ENCODE measurements around the gene TTLL11. TPM values are rescaled to one million over a fixed set of nuclear protein-coding genes. Genes with fewer than 3 reads are reported as not detected.

The TTLL11 gene
- polyA plus RNA-seq, 1 donor (not counting 4 experiments of a cell fraction or from before 2014, with no cell fraction given): 8.0 TPM

DNA sequence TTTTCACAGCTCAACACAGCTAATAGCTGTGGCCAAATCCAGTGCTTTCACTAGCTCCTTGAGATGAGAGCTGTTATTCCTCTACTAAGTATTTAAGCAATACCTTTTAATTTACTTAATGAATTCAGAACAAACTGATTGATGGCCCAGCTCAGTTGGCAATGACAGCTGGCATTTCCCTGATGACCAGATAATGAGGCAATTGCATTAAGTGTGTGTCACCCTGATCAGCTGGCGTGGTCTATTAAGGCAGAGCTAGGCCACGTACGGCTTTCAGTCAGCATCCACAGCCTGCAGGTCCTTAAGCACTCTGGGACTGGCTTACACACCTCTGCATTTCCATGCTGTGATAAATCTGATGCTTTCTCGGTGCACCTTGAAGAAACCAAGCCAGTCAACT is 34.4 kb downstream of the TTLL11 start:
- FAIRE-seq: no peak
- Histone ChIP-seq H3K79me2 (ENCODE audit: control insufficient read depth, insufficient read depth, low read length) (no peaks in the 10 kb centered on the region), H3K27me3 (ENCODE audit: control insufficient read depth, extremely low read depth, insufficient read depth, low read length) (no peaks in the 10 kb centered on the region), H2AFZ (ENCODE audit: control insufficient read depth, low read length) (no peak overlapping the region), H3K9me1 (ENCODE audit: control insufficient read depth, extremely low read depth, insufficient read depth, low read length) (no peaks in the 10 kb centered on the region), H3K9me3 (ENCODE audit: control insufficient read depth, low read depth, low read length) (no peaks in the 10 kb centered on the region), H3K4me1 (ENCODE audit: control insufficient read depth, extremely low read depth, insufficient read depth, low read length) (no peaks in the 10 kb centered on the region), H3K4me3 (ENCODE audit: control insufficient read depth in 2 of 3, extremely low read depth in 1 of 3, insufficient read depth in 2 of 3, low read depth in 1 of 3, low read length in 3 of 3) (no peak overlapping the region), H3K36me3 (ENCODE audit: control insufficient read depth in 2 of 2, extremely low read depth in 1 of 2, insufficient read depth in 2 of 2, low read length in 2 of 2) (no peaks in the 10 kb centered on the region), H3K9ac (ENCODE audit: control insufficient read depth, extremely low read depth, insufficient read depth, low read length) (no peak overlapping the region), H4K20me1 (ENCODE audit: control insufficient read depth, extremely low read depth, insufficient read depth, low read length) (peaks cover 2% of the 10 kb centered on the region), H3K4me2 (ENCODE audit: control insufficient read depth, extremely low read depth, insufficient read depth, low read depth, low read length) (no peak overlapping the region), H3K27ac (ENCODE audit: control insufficient read depth, insufficient read depth, low read length) (no peak overlapping the region)
- dilution Hi-C loops (cut with MboI; ENCODE audit: extremely low pct_ligation_motif_present, low sequenced_read_pairs): no loop called here
- no peak for TF ChIP-seq CTCF (optimal IDR thresholded peaks at IDR 0.05 in 1 of 3, IDR thresholded peaks at IDR 0.05 in 1 of 3, conservative IDR thresholded peaks at IDR 0.05 in 1 of 3; ENCODE audit: extremely low read depth in 1 of 3, insufficient read depth in 2 of 3, low read length in 3 of 3)
- no peak for TF ChIP-seq EZH2 (IDR thresholded peaks at IDR 0.05; ENCODE audit: low read length)
- no peak for DNase-seq (ENCODE audit: low read depth, low spot score)

GRCh38 chr9:122058051-122058450 is 35.1 kb downstream of the TTLL11 start:
- TF ChIP-seq CTCF (optimal IDR thresholded peaks at IDR 0.05 in 1 of 3, IDR thresholded peaks at IDR 0.05 in 1 of 3, conservative IDR thresholded peaks at IDR 0.05 in 1 of 3; ENCODE audit: extremely low read depth in 1 of 3, insufficient read depth in 2 of 3, low read length in 3 of 3) (no peak), EZH2 (IDR thresholded peaks at IDR 0.05; ENCODE audit: low read length) (no peak)
- no peak overlapping the region for H3K4me2 ChIP-seq (ENCODE audit: control insufficient read depth, extremely low read depth, insufficient read depth, low read depth, low read length)
- H2AFZ ChIP-seq (ENCODE audit: control insufficient read depth, low read length): no peak overlapping the region
- no peaks in the 10 kb centered on the region for H3K27me3 ChIP-seq (ENCODE audit: control insufficient read depth, extremely low read depth, insufficient read depth, low read length)
- H4K20me1 ChIP-seq (ENCODE audit: control insufficient read depth, extremely low read depth, insufficient read depth, low read length): no peaks in the 10 kb centered on the region
- no peak for FAIRE-seq
- dilution Hi-C loops (cut with MboI; ENCODE audit: extremely low pct_ligation_motif_present, low sequenced_read_pairs): no loop called here
- H3K4me3 ChIP-seq (ENCODE audit: control insufficient read depth in 2 of 3, extremely low read depth in 1 of 3, insufficient read depth in 2 of 3, low read depth in 1 of 3, low read length in 3 of 3): no peak overlapping the region
- DNase-seq (ENCODE audit: low read depth, low spot score): no peak
- H3K27ac ChIP-seq (ENCODE audit: control insufficient read depth, insufficient read depth, low read length): no peak overlapping the region
- no peaks in the 10 kb centered on the region for H3K36me3 ChIP-seq (ENCODE audit: control insufficient read depth in 2 of 2, extremely low read depth in 1 of 2, insufficient read depth in 2 of 2, low read length in 2 of 2)
- H3K4me1 ChIP-seq (ENCODE audit: control insufficient read depth, extremely low read depth, insufficient read depth, low read length): no peaks in the 10 kb centered on the region
- no peaks in the 10 kb centered on the region for H3K9me1 ChIP-seq (ENCODE audit: control insufficient read depth, extremely low read depth, insufficient read depth, low read length)
- H3K79me2 ChIP-seq (ENCODE audit: control insufficient read depth, insufficient read depth, low read length): no peaks in the 10 kb centered on the region
- no peaks in the 10 kb centered on the region for H3K9me3 ChIP-seq (ENCODE audit: control insufficient read depth, low read depth, low read length)
- no peak overlapping the region for H3K9ac ChIP-seq (ENCODE audit: control insufficient read depth, extremely low read depth, insufficient read depth, low read length)

Measured in keratinocyte (primary cell).